ENCODE measurements around the gene MICAL3.

The MICAL3 gene

GRCh38 chr22:17962168-17962567 is 62.2 kb downstream of the MICAL3 start:
- Histone ChIP-seq H3K9me2 (replicated peaks; ENCODE audit: insufficient read depth, low read length) (no peaks in the 10 kb centered on the region), H3F3A (ENCODE audit: insufficient read depth, low read length) (peaks cover 4% of the 10 kb centered on the region; the same call in 1 of the 2 replicates), H3K4me3 (ENCODE audit: low read length) (no peak overlapping the region), H3K27me3 (replicated peaks; ENCODE audit: insufficient read depth, low read length) (no peaks in the 10 kb centered on the region), H3K9ac (ENCODE audit: low read length) (no peak overlapping the region), H4K20me1 (ENCODE audit: insufficient read depth, low read length) (0 out of 2 replicates have a peak, but pooled peaks cover 8% of the 10 kb centered on the region), H3K4me1 (ENCODE audit: low read length) (no peaks in the 10 kb centered on the region), H3K27ac (ENCODE audit: low read length) (no peak overlapping the region), H3K9me3 (replicated peaks; ENCODE audit: insufficient read depth, low read length) (no peaks in the 10 kb centered on the region), H3K4me2 (ENCODE audit: low read depth, low read length) (no peak overlapping the region), H2AFZ (ENCODE audit: low read length) (no peak overlapping the region), H3K79me2 (ENCODE audit: low read length) (peaks cover 87% of the 10 kb centered on the region), H3K36me3 (replicated peaks; ENCODE audit: insufficient read depth, low read length) (no peaks in the 10 kb centered on the region)
- no peak for TF ChIP-seq EZH2 (optimal IDR thresholded peaks at IDR 0.05; ENCODE audit: low read depth, low read length)
- TF ChIP-seq CTCF (IDR thresholded peaks at IDR 0.05; ENCODE audit: low read length): no peak
- TF ChIP-seq EZH2phosphoT487 (IDR thresholded peaks at IDR 0.05; ENCODE audit: low read length): no peak
- DNase-seq: no peak

GRCh38 chr22:17961446-17961729 is 63.0 kb downstream of the MICAL3 start:
- Histone ChIP-seq H3K4me1 (ENCODE audit: low read length) (no peaks in the 10 kb centered on the region), H3K4me3 (ENCODE audit: low read length) (no peak overlapping the region), H3K36me3 (replicated peaks; ENCODE audit: insufficient read depth, low read length) (no peaks in the 10 kb centered on the region), H2AFZ (ENCODE audit: low read length) (no peak overlapping the region), H3K4me2 (ENCODE audit: low read depth, low read length) (no peak overlapping the region), H3K9me3 (replicated peaks; ENCODE audit: insufficient read depth, low read length) (no peaks in the 10 kb centered on the region), H3F3A (ENCODE audit: insufficient read depth, low read length) (peaks cover 4% of the 10 kb centered on the region; the same call in 1 of the 2 replicates), H4K20me1 (ENCODE audit: insufficient read depth, low read length) (0 out of 2 replicates have a peak, but pooled peaks cover 8% of the 10 kb centered on the region), H3K9me2 (replicated peaks; ENCODE audit: insufficient read depth, low read length) (no peaks in the 10 kb centered on the region), H3K79me2 (ENCODE audit: low read length) (peaks cover 86% of the 10 kb centered on the region), H3K9ac (ENCODE audit: low read length) (no peak overlapping the region), H3K27ac (ENCODE audit: low read length) (no peak overlapping the region), H3K27me3 (replicated peaks; ENCODE audit: insufficient read depth, low read length) (no peaks in the 10 kb centered on the region)
- no peak for DNase-seq
- TF ChIP-seq CTCF (IDR thresholded peaks at IDR 0.05; ENCODE audit: low read length): no peak
- no peak for TF ChIP-seq EZH2 (optimal IDR thresholded peaks at IDR 0.05; ENCODE audit: low read depth, low read length)
- no peak for TF ChIP-seq EZH2phosphoT487 (IDR thresholded peaks at IDR 0.05; ENCODE audit: low read length)

GRCh38 chr22:17960695-17961445 is 63.5 kb downstream of the MICAL3 start:
- Histone ChIP-seq H3K27ac (ENCODE audit: low read length) (no peak overlapping the region), H3K79me2 (ENCODE audit: low read length) (peaks cover 84% of the 10 kb centered on the region), H3K4me1 (ENCODE audit: low read length) (no peaks in the 10 kb centered on the region), H3K9me3 (replicated peaks; ENCODE audit: insufficient read depth, low read length) (no peaks in the 10 kb centered on the region), H3F3A (ENCODE audit: insufficient read depth, low read length) (peaks cover 4% of the 10 kb centered on the region; the same call in 1 of the 2 replicates), H3K4me3 (ENCODE audit: low read length) (no peak overlapping the region), H3K36me3 (replicated peaks; ENCODE audit: insufficient read depth, low read length) (no peaks in the 10 kb centered on the region), H3K9ac (ENCODE audit: low read length) (no peak overlapping the region), H3K9me2 (replicated peaks; ENCODE audit: insufficient read depth, low read length) (no peaks in the 10 kb centered on the region), H3K4me2 (ENCODE audit: low read depth, low read length) (no peak overlapping the region), H4K20me1 (ENCODE audit: insufficient read depth, low read length) (0 out of 2 replicates have a peak, but pooled peaks cover 8% of the 10 kb centered on the region), H2AFZ (ENCODE audit: low read length) (no peak overlapping the region), H3K27me3 (replicated peaks; ENCODE audit: insufficient read depth, low read length) (no peaks in the 10 kb centered on the region)
- TF ChIP-seq EZH2phosphoT487 (IDR thresholded peaks at IDR 0.05; ENCODE audit: low read length) (no peak), CTCF (IDR thresholded peaks at IDR 0.05; ENCODE audit: low read length) (no peak), EZH2 (optimal IDR thresholded peaks at IDR 0.05; ENCODE audit: low read depth, low read length) (no peak)
- no peak for DNase-seq

All from MM.1S (cell line).